ENCODE measurements around the gene BCLAF3.

Gene BCLAF3

DNA sequence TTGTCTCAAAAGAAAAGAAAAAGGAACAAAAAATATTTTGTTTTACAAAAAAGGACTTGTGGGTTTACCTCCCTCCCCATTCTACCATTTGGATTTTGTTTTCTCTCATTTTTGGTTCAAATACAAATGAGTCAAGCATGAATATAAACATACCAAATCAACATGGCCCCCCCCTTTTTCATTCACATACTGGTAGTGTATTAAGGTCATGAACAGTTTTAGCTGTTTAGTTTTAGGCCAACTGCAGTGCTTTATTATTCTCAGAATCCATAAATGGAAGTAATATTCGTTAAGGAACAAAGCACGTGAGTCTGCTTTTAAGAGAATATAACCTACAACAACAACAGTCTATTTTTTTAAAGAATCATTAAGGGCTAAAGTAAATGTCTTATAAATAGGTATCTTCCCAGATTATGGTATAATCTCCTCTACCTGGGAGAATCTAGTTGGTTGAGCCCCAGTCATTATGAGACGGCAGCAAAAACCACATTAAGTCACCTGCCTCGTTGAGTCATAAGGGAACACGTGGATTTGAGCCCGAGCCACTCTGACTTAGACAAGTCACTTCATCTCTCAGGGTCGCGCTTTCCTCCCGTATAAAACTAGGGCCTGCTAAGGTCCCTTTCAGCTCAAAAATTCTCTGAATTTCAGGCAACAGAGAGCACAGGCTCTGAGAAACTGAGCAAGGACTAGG is 26.7 kb downstream of the BCLAF3 start:
- no peak for DNase-seq

DNA sequence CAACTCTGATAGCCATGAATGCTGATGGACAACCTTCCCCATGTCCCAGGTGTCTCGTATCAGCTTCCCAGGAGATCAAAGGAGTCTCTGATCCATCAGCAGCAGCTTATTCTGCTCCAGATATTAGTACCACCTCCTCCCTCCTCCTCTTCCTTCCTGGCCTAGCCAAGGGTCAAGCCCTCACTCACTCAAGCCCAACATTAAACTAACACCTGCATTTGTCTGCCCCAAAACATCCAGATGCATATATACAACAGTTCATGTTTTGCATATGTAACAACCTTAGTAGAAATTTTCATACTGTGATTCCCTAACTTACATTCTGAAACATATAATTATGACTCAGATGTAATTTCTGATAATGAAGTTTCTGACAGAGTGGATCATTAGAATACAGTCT is 29.9 kb downstream of the BCLAF3 start:
- DNase-seq, result no peak

DNA sequence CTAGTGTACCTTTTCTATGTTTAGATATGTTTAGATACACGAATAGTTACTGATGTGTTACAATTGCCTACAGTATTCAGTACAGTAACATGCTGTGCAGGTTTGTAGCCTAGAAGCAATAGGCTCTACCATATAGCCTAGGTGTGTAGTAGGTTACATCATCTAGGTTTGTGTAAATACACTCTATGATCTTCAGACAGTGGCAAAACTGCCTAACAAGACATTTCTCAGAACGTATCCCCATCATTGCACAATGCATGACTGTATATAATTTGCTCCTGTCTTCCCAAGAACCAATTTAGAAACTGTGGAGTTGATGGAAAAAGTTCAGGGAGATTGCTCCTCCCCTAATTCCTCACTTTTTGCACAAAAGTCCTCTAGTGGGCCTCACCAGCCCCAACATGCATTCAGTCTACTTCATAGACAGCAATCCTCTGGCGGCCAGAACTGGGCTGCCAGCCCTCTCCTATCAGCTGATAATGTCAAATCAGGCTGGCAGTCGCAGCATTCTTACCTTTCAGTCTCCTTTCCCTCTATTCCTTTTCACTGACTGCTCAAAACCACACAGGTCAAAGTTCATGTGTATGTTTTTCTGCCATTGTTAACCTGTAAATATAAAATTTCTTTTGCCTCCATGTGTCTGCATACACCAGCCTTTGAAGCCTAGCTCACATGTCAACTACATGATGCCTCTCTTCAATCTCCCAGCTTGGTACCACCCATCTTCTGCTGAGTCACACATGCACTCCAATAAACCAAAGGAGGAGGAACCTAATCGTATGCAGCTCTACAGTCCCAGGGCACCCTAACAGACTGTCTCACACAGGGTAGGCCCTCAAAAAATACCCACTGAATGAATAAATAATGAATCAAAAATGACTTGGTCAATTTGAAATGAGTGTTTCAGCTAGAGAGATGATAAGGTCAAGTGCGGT is 32.0 kb downstream of the BCLAF3 start:
- no peak for DNase-seq

DNA sequence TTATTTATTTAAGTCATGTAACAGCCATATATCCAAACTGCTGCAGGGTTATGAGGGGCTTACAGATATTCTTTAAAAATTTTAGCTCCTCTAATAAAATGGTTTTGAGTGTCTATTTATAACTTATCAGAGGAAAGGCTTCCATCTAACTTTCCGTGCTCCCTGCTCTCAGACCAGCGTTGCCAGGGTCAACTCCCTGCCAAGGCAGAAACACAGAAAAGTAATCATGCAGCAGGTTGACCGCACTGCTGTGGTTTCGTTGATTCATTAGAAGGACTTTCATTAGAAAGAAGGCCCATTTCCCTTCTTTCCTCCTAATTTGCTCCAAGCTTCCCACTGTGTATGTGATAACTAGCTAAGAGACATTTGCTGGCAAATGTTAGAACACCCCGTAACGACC is 33.9 kb downstream of the BCLAF3 start:
- DNase-seq, result no peak

DNA sequence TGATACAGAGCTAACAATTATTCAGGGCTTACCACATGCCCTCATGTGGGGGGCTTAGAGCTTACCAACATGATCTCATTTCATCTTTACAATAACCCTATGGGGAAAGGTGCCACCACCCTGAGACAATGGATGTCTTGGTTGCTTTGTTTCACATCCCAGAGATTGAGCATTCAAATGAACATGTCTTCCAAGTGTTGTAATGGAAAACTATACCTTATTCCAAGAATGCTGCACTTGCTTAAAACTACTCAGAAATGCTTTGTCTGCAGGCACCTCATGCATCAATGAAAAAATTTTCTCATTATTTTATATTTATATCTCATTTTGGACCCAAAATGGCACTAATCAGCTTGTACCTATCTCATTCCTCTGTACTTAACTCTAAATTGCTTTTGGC is 34.6 kb downstream of the BCLAF3 start:
- DNase-seq, result no peak

GRCh38 chrX:19955306-19955705 is 35.6 kb downstream of the BCLAF3 start:
- DNase-seq, result no peak

GRCh38 chrX:19954335-19955096 is 36.3 kb downstream of the BCLAF3 start:
- no peak for DNase-seq

DNA sequence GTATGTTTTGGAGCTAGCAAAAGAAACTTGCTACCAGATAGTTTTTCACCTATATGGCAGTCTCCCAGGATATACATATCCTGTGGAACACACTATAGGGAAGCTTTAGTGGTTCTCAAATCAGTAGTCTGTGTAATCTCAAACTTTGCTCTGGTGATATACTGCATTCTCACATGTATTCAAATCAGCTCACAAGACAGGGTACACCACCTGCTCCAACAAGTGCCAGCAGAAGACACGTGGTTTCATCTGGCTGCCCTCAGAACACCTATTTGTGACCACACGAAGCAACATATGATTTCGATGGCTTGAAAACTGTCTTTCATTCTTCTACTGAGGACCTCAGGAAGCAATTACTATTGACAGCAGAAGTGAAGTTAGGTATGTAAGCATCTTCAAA is 37.7 kb downstream of the BCLAF3 start:
- DNase-seq, result no peak

- DNase-seq, result no peak
These were observed 41.5 kb downstream of the BCLAF3 start for GRCh38 chrX:19949340-19949739.

DNA sequence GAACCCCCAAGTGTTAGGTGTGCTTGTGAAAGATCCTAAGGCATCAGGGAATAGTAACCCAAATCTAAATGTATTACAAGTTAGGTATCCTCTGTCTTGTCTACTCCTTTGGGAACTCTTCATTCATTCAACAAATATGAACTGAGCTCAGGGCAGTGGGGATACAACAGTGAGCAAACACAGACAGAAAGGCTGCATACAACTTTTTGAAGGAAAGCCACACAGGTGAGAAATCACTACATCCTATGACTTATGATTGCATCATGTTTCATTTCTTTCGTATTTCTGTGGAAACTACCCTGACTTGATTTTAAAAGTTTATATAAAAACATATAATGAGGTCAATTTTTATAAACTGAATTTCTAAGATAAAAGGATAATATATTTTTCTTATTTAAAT is 43.2 kb downstream of the BCLAF3 start:
- no peak for DNase-seq
